Gastrocnemius medialis (tissue), 4 donors: ENCODE data around the gene DNAJC7. TPM values are rescaled to one million over a fixed set of nuclear protein-coding genes. Genes with fewer than 3 reads are reported as not detected.

ENCODE experiments used
- ATAC-seq, 2 donors: fragments of 150-250 bp; one replicate each; pipeline ENCODE4 v1.9.1; 2016
- DNase-seq, 2 donors: peaks; one replicate each; pipeline ENCODE4 v3.0.0-alpha.2; 2019
- H3K27ac ChIP-seq, 4 donors: fragments of 200-600 bp; sonication (generic); 1 replicate in 1 of 4; 2 replicates in 3 of 4; pipeline ENCODE4 v1.5.1; 2016 to 2018; ENCODE audit warnings: mild to moderate bottlenecking in 2 of 4, moderate library complexity in 1 of 4
- H3K27me3 ChIP-seq, 3 donors: fragments of 200-600 bp; sonication (generic) in 2 of 3; 1 replicate in 1 of 3; 2 replicates in 2 of 3; pipeline versions ENCODE4 v1.5.1 to v1.6.0; 2016 to 2019; ENCODE audit warnings: mild to moderate bottlenecking in 1 of 3, moderate library complexity in 1 of 3
- H3K36me3 ChIP-seq, 2 donors: fragments of 200-600 bp; sonication (generic) in 1 of 2; one replicate each; pipeline ENCODE4 v1.5.1; 2017 to 2018
- H3K4me1 ChIP-seq, 2 donors: fragments of 200-600 bp; sonication (generic) in 1 of 2; one replicate each; pipeline ENCODE4 v1.5.1; 2016 to 2017; ENCODE audit warnings: mild to moderate bottlenecking in 2 of 2
- H3K4me3 ChIP-seq, 4 donors: fragments of 200-600 bp; sonication (generic) in 3 of 4; 1 replicate in 1 of 4; 2 replicates in 3 of 4; pipeline ENCODE4 v1.5.1; 2016 to 2019; ENCODE audit warnings: mild to moderate bottlenecking in 2 of 4
- H3K9me3 ChIP-seq, 3 donors: fragments of 200-600 bp; sonication (generic) in 2 of 3; 1 replicate in 1 of 3; 2 replicates in 2 of 3; pipeline ENCODE4 v1.5.1; 2016 to 2019
- POLR2A ChIP-seq, 2 donors: fragments of 450-650 bp; IDR thresholded peaks; one replicate each; pipeline ENCODE4 v1.6.1; 2017; ENCODE audit warnings: antibody characterized with exemption in 2 of 2, mild to moderate bottlenecking in 2 of 2, moderate library complexity in 2 of 2
- in situ Hi-C, 4 donors: fragments of 200-750 bp; cut with MboI; loops; one replicate each; pipeline versions ENCODE4 v1.15.0 to v1.8.0; 2017; ENCODE audit warnings: low sequenced_read_pairs in 4 of 4
- intact Hi-C: fragments of 100-400 bp; cut with DNase I; formaldehyde crosslinking; loops from one replicate; pipeline ENCODE4 v1.15.1; 2023; ENCODE audit warnings: low total_unique reads
- total RNA-seq, 4 donors: library from RNA; depleted of rRNA; stranded (reverse); fragments of >200 nt; gene quantifications; one replicate each; pipeline versions ENCODE4 v1.1.0 to v1.2.3, GENCODE V29; 2016
- TF ChIP-seq, protein P1 (sequence below), 5 experiments: fragments of 450-650 bp in 3 of 5; fragments of 200-600 bp in 2 of 5; sonication (generic) in 2 of 5; IDR thresholded peaks in 4 of 5; conservative IDR thresholded peaks in 1 of 5; 1 replicate in 4 of 5; 2 replicates in 1 of 5; pipeline ENCODE4 v1.5.1; 2016 to 2019; ENCODE audit warnings: antibody characterized with exemption in 5 of 5, mild to moderate bottlenecking in 3 of 5, moderate library complexity in 3 of 5

The DNAJC7 gene
- total RNA-seq, 4 donors from 2014 or later, result 64.4 to 78.9 (median 66.4) TPM

DNA sequence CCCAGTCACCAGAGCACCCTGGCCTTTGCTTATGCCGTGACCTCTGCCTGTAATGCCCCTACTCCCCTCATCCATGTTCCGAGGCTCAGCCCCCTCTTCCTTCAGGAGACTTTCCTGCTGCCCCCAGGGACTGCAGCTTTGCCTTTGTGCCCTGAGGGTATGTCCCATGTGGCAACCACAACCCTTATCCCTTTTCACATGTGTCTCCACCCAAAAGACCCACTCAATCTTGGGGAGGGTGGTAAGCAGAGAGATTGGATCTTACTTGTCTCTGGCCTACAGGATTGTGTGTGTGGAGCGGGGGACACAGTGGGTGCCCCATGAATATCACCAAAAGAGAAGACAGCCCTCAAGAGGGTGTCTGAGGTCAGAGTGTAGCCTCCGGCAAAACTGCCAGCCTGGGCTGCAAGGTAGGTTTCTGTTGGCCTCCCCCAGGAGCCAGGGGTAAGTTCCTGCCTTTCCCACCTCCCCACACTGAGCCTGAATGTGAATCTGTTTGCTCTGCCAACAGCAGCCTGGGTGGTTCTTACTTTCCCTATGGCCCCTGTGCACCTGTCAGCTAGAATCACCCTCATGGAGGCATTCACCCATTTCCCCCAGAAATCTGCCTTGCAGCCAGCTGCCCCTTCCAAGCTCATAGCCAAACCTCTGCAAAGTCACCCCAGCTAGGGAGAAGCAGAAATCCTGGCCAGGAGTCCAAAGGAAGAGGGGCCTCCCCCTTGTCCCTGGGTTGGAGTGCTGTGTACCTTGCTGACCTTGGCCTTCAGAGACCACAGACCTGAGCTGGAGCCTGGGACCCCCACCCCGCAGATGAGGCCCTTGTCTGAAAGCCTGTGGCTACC, 44.6 kb upstream of the DNAJC7 start:
- in situ Hi-C loops (loop anchor here in 1 of 4 donors (10.0 kb wide), 1 partner anchor 53 kb away; the partner anchor contains the start of gene DHX58), intact Hi-C loops (loop anchor here (2.0 kb wide), 1 partner anchor 37 kb away; no protein-coding TSS in a partner anchor)
- Histone ChIP-seq H3K36me3 (no peaks in the 10 kb centered on the region), H3K27ac (no peak overlapping the region), H3K9me3 (no peaks in the 10 kb centered on the region), H3K27me3 (no peaks in the 10 kb centered on the region), H3K4me1 (peaks cover 13 to 15% of the 10 kb centered on the region in 2 donors), H3K4me3 (no peak overlapping the region)
- ATAC-seq, result no peak
- no peak for DNase-seq
- no peak for TF ChIP-seq POLR2A (IDR thresholded peaks at IDR 0.05)
- TF ChIP-seq, protein P1, sequence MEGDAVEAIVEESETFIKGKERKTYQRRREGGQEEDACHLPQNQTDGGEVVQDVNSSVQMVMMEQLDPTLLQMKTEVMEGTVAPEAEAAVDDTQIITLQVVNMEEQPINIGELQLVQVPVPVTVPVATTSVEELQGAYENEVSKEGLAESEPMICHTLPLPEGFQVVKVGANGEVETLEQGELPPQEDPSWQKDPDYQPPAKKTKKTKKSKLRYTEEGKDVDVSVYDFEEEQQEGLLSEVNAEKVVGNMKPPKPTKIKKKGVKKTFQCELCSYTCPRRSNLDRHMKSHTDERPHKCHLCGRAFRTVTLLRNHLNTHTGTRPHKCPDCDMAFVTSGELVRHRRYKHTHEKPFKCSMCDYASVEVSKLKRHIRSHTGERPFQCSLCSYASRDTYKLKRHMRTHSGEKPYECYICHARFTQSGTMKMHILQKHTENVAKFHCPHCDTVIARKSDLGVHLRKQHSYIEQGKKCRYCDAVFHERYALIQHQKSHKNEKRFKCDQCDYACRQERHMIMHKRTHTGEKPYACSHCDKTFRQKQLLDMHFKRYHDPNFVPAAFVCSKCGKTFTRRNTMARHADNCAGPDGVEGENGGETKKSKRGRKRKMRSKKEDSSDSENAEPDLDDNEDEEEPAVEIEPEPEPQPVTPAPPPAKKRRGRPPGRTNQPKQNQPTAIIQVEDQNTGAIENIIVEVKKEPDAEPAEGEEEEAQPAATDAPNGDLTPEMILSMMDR (IDR thresholded peaks at IDR 0.05 in 4 of 5, conservative IDR thresholded peaks at IDR 0.05 in 1 of 5), result no peak

DNA sequence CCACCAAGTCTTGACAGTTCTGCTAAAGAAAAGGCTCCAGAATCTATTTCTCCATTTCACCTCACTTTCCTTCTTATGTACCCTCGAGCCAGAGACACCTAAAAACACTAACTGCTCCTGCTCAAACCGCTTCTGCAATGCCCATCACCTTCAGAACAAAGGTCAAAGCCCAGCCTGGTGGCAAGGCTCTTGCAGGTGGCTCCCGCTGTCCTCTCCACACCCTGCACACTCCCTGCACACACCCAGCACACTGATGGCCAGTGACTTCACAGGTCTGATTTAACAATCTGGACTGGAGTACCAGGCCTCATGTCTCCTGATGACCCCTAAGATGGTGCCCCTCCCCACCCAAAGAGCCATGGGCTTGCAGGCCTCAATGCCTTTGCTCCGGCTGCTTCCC, 43.0 kb upstream of the DNAJC7 start:
- in situ Hi-C loops (loop anchor here in 1 of 4 donors (10.0 kb wide), 1 partner anchor 55 kb away; the partner anchor contains the start of gene DHX58), intact Hi-C loops (no loop called here)
- H3K27me3 ChIP-seq, result no peaks in the 10 kb centered on the region
- H3K27ac ChIP-seq, result no peak overlapping the region
- no peak for DNase-seq
- no peak for TF ChIP-seq POLR2A (IDR thresholded peaks at IDR 0.05)
- TF ChIP-seq, protein P1 (IDR thresholded peaks at IDR 0.05 in 4 of 5, conservative IDR thresholded peaks at IDR 0.05 in 1 of 5), result no peak
- no peak overlapping the region for H3K4me3 ChIP-seq
- ATAC-seq, result no peak
- H3K9me3 ChIP-seq, result no peaks in the 10 kb centered on the region
- peaks cover 13 to 15% of the 10 kb centered on the region in 2 donors for H3K4me1 ChIP-seq
- H3K36me3 ChIP-seq, result no peaks in the 10 kb centered on the region

DNA sequence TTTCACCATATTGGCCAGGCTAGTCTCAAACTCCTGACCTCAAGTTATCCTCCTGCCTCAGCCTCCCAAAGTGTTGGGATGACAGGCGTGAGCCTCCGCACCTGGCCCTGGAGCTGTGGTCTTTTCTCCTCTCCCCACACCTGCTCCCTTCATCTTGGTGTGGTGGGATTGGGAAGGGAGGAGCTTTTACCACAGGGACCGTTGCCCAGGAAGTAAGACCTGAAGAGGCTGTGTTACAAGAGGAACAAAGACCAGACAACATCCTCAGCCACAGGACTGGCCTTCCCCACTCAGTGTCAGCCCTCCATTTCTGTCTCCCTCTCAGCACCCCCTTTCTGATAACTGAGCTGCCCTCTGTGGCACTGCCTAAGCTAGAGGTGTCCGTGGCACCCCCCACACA, 42.6 kb upstream of the DNAJC7 start:
- no peak overlapping the region for H3K27ac ChIP-seq
- in situ Hi-C loops, result loop anchor here in 1 of 4 donors (10.0 kb wide), 1 partner anchor 55 kb away; the partner anchor contains the start of gene DHX58
- TF ChIP-seq, protein P1 (IDR thresholded peaks at IDR 0.05 in 4 of 5, conservative IDR thresholded peaks at IDR 0.05 in 1 of 5), result no peak
- TF ChIP-seq POLR2A (IDR thresholded peaks at IDR 0.05), result no peak
- ATAC-seq (no peak), DNase-seq (no peak)
- no peaks in the 10 kb centered on the region for H3K36me3 ChIP-seq
- H3K9me3 ChIP-seq, result no peaks in the 10 kb centered on the region
- no peak overlapping the region for H3K4me3 ChIP-seq
- H3K4me1 ChIP-seq, result peaks cover 13 to 15% of the 10 kb centered on the region in 2 donors
- intact Hi-C loops, result no loop called here
- no peaks in the 10 kb centered on the region for H3K27me3 ChIP-seq

- H3K36me3 ChIP-seq, result no peaks in the 10 kb centered on the region
- H3K27ac ChIP-seq, result no peak overlapping the region
- H3K27me3 ChIP-seq, result peaks cover 0 to 4% (median 0%) of the 10 kb centered on the region in 3 donors
- no peak for ATAC-seq
- in situ Hi-C loops (no loop called here), intact Hi-C loops (no loop called here)
- no peak overlapping the region for H3K4me3 ChIP-seq
- TF ChIP-seq, protein P1 (IDR thresholded peaks at IDR 0.05 in 4 of 5, conservative IDR thresholded peaks at IDR 0.05 in 1 of 5), result no peak
- no peak for TF ChIP-seq POLR2A (IDR thresholded peaks at IDR 0.05)
- no peak for DNase-seq
- H3K4me1 ChIP-seq, result peaks cover 4 to 6% of the 10 kb centered on the region in 2 donors
- H3K9me3 ChIP-seq, result no peaks in the 10 kb centered on the region
Observed at GRCh38 chr17:42058063-42058462, 40.8 kb upstream of the DNAJC7 start.
